Osteocyte (in vitro differentiated cells): ENCODE results near the gene EFCAB8. TPM values are rescaled to one million over a fixed set of nuclear protein-coding genes. Genes with fewer than 3 reads are reported as not detected.
A peak's percentile ranks its signal among the peaks of the same experiment; 100 is the strongest.

Experiments used
- DNase-seq: peaks from one replicate; pipeline ENCODE4 v3.0.0; 2021; ENCODE audit warnings: mixed read lengths; ENCODE audit not compliant: unreplicated experiment; ENCODE audit errors: extremely low spot score
- H3K27ac Mint-ChIP-seq: one replicate; pipeline ENCODE4 v1.8.0; 2021; ENCODE audit warnings: mild to moderate bottlenecking, mixed read lengths; ENCODE audit not compliant: unreplicated experiment
- H3K27me3 Mint-ChIP-seq: one replicate; pipeline ENCODE4 v1.8.0; 2021; ENCODE audit warnings: mixed read lengths; ENCODE audit not compliant: unreplicated experiment
- H3K36me3 Mint-ChIP-seq: one replicate; pipeline ENCODE4 v1.8.0; 2021; ENCODE audit warnings: mixed read lengths; ENCODE audit not compliant: unreplicated experiment
- H3K4me1 Mint-ChIP-seq: one replicate; pipeline ENCODE4 v1.8.0; 2021; ENCODE audit warnings: mixed read lengths; ENCODE audit not compliant: unreplicated experiment
- H3K4me3 Mint-ChIP-seq: one replicate; pipeline ENCODE4 v1.8.0; 2021; ENCODE audit warnings: mild to moderate bottlenecking, moderate library complexity, mixed read lengths; ENCODE audit not compliant: unreplicated experiment
- H3K9me3 Mint-ChIP-seq: one replicate; pipeline ENCODE4 v1.8.0; 2021; ENCODE audit warnings: mixed read lengths; ENCODE audit not compliant: unreplicated experiment
- total RNA-seq: library from RNA; stranded (reverse); gene quantifications from 2 replicates; pipeline ENCODE4 v1.2.1, GENCODE V29; 2021
- TF ChIP-seq, protein P1 (sequence below): fragments of 200-600 bp; sonication (generic); IDR thresholded peaks from 2 replicates; pipeline ENCODE4 v1.5.0; 2021; ENCODE audit warnings: antibody characterized with exemption, mild to moderate bottlenecking, moderate library complexity

Gene EFCAB8
- total RNA-seq, 1 donor from 2014 or later: 0.64 TPM

GRCh38 chr20:33005132-33005566 is 146.4 kb downstream of the EFCAB8 start:
- no peaks in the 10 kb centered on the region for H3K4me1 Mint-ChIP-seq

DNA sequence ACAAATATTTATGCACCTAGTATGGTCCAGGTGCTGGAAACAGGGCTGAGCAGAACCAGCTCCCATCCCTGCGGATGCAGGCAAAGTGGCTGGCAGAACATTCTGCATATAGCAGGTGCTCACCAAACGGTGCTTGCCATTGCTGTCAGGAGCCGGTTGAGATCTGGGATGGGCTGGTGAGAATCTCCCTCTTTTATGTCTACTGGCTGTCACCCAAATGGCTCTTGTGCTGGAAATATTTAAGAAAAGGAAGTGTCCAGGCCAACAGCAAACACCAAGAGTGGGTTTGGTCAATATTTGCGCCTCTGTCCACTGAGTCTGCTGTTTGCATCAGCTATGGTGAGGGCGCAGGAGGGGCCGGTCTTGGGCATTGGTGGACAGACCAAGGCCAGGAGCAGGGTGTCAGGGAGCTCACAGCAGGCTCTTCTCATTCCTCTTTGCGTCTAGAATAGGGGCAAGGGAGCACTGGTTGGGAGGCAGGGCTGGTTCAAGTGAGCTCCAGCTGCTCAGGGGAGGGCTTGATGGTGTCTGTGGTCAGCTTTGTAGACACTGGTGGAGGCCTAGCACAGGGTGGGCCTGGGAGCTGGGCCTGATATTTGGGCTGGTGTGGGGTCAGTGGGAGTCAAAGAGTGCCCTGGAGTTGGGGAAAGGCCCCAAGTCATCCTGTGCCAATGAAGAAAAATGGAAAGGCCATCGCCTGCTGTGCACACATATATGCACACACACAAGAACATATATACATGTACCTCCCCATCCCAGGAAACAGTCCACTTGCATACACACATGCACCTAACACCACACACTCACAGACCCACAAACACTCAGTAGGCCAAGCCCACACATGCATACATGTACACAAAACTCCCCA is 147.4 kb downstream of the EFCAB8 start:
- H3K27ac Mint-ChIP-seq: no peak overlapping the region
- H3K9me3 Mint-ChIP-seq: peaks cover 5% of the 10 kb centered on the region
- H3K4me3 Mint-ChIP-seq: no peak overlapping the region
- H3K27me3 Mint-ChIP-seq: no peaks in the 10 kb centered on the region
- no peak for DNase-seq
- H3K36me3 Mint-ChIP-seq: no peaks in the 10 kb centered on the region
- H3K4me1 Mint-ChIP-seq: no peaks in the 10 kb centered on the region
- TF ChIP-seq, protein P1, sequence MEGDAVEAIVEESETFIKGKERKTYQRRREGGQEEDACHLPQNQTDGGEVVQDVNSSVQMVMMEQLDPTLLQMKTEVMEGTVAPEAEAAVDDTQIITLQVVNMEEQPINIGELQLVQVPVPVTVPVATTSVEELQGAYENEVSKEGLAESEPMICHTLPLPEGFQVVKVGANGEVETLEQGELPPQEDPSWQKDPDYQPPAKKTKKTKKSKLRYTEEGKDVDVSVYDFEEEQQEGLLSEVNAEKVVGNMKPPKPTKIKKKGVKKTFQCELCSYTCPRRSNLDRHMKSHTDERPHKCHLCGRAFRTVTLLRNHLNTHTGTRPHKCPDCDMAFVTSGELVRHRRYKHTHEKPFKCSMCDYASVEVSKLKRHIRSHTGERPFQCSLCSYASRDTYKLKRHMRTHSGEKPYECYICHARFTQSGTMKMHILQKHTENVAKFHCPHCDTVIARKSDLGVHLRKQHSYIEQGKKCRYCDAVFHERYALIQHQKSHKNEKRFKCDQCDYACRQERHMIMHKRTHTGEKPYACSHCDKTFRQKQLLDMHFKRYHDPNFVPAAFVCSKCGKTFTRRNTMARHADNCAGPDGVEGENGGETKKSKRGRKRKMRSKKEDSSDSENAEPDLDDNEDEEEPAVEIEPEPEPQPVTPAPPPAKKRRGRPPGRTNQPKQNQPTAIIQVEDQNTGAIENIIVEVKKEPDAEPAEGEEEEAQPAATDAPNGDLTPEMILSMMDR: no peak

More at GRCh38 chr20:33005132-33005566, 146.4 kb downstream of the EFCAB8 start:
- no peaks in the 10 kb centered on the region for H3K36me3 Mint-ChIP-seq
- DNase-seq: no peak
- no peak overlapping the region for H3K4me3 Mint-ChIP-seq
- TF ChIP-seq, protein P1: peak; percentile 30
- H3K27ac Mint-ChIP-seq: no peak overlapping the region
- peaks cover 2% of the 10 kb centered on the region for H3K27me3 Mint-ChIP-seq
- peaks cover 5% of the 10 kb centered on the region for H3K9me3 Mint-ChIP-seq

- Mint-ChIP-seq H3K4me3 (no peak overlapping the region), H3K27ac (no peak overlapping the region), H3K27me3 (peaks cover 2% of the 10 kb centered on the region), H3K4me1 (no peaks in the 10 kb centered on the region), H3K36me3 (no peaks in the 10 kb centered on the region), H3K9me3 (peaks cover 5% of the 10 kb centered on the region)
- DNase-seq: no peak
- TF ChIP-seq, protein P1: no peak
Measured at GRCh38 chr20:33006776-33007375, 148.2 kb downstream of the EFCAB8 start.

- no peak for DNase-seq
- H3K4me3 Mint-ChIP-seq: no peak within 1 kb of the TSS
- H3K36me3 Mint-ChIP-seq: no peaks in the 10 kb centered on the region
- H3K9me3 Mint-ChIP-seq: peaks cover 5% of the 10 kb centered on the region
- H3K27me3 Mint-ChIP-seq: peaks cover 2% of the 10 kb centered on the region
- H3K4me1 Mint-ChIP-seq: no peaks in the 10 kb centered on the region
- TF ChIP-seq, protein P1: no peak
- H3K27ac Mint-ChIP-seq: no peak within 1 kb of the TSS
Measured at GRCh38 chr20:33007376-33008335, 148.9 kb downstream of the EFCAB8 start, which contains the start of gene BPIFB2. Gene BPIFB2, plus strand, starts transcription at chr20:33007704. Its CDS starts 871 bp downstream, at chr20:33008575.
